DMS79 treated with DMSO at 0.1 percent for 48 hours (cell line): ENCODE results near the gene DUOXA2.
A peak's percentile ranks its signal among the peaks of the same experiment; 100 is the strongest.

Experiments
- DNase-seq: peaks from one replicate; lab custom pipeline; 2025; lab: John Stamatoyannopoulos, UW

Gene DUOXA2

GRCh38 chr15:45136378-45136764 lies 22.2 kb downstream of the DUOXA2 start:
- DNase-seq, result no peak

- no peak for DNase-seq
These were observed 23.6 kb downstream of the DUOXA2 start for GRCh38 chr15:45137703-45138102.

- no peak for DNase-seq
These were observed 25.0 kb downstream of the DUOXA2 start for GRCh38 chr15:45138814-45139765.

GRCh38 chr15:45139770-45140169 lies 25.6 kb downstream of the DUOXA2 start:
- no peak for DNase-seq

- DNase-seq, result no peak
These were observed 26.6 kb downstream of the DUOXA2 start for GRCh38 chr15:45140557-45141250.

- DNase-seq, result no peak
These were observed 27.3 kb downstream of the DUOXA2 start for GRCh38 chr15:45141386-45141785.

- no peak for DNase-seq
These were observed 28.9 kb downstream of the DUOXA2 start for GRCh38 chr15:45143056-45143455.

- no peak for DNase-seq
These were observed 29.8 kb downstream of the DUOXA2 start for GRCh38 chr15:45143946-45144345.

- DNase-seq, result no peak
These were observed 30.6 kb downstream of the DUOXA2 start for GRCh38 chr15:45144775-45145174.

- no peak for DNase-seq
These were observed 32.3 kb downstream of the DUOXA2 start for GRCh38 chr15:45146405-45146804.

GRCh38 chr15:45147606-45148005 lies 33.5 kb downstream of the DUOXA2 start:
- no peak for DNase-seq

GRCh38 chr15:45148076-45149059 lies 34.2 kb downstream of the DUOXA2 start:
- no peak for DNase-seq

- no peak for DNase-seq
These were observed 34.9 kb downstream of the DUOXA2 start for GRCh38 chr15:45149060-45149459.

GRCh38 chr15:45150481-45150880 lies 36.4 kb downstream of the DUOXA2 start:
- no peak for DNase-seq

- DNase-seq, result no peak
These were observed 36.9 kb downstream of the DUOXA2 start for GRCh38 chr15:45150997-45151396.

- no peak for DNase-seq
These were observed 38.1 kb downstream of the DUOXA2 start for GRCh38 chr15:45151998-45152828.

- no peak for DNase-seq
These were observed 41.6 kb downstream of the DUOXA2 start for GRCh38 chr15:45155739-45156138.

GRCh38 chr15:45156744-45157455 lies 42.8 kb downstream of the DUOXA2 start:
- DNase-seq, result no peak

- DNase-seq, result peak; percentile 22
These were observed 43.8 kb downstream of the DUOXA2 start for GRCh38 chr15:45157974-45158373.

GRCh38 chr15:45161666-45162065 lies 47.5 kb downstream of the DUOXA2 start:
- DNase-seq, result no peak
